ENCODE measurements around the gene PAPPA2. TPM values are rescaled to one million over a fixed set of nuclear protein-coding genes. Genes with fewer than 3 reads are reported as not detected.

The PAPPA2 gene
- total RNA-seq, 3 donors from 2014 or later (not counting 1 experiment from before 2014, with no cell fraction given), result 0.48 TPM; not detected in 2

- ATAC-seq (no peak), DNase-seq (no peak)
- no peak overlapping the region for H3K27ac ChIP-seq (ENCODE audit: low read length)
- no peaks in the 10 kb centered on the region for H3K4me1 Mint-ChIP-seq
- no peak overlapping the region for H3K27ac Mint-ChIP-seq
- no peaks in the 10 kb centered on the region for H3K4me1 ChIP-seq (ENCODE audit: control insufficient read depth, insufficient read depth, low read length)
- no peak overlapping the region for H3K4me3 Mint-ChIP-seq
- H3K27me3 Mint-ChIP-seq (ENCODE audit: low read depth in 2 of 2), result peaks cover 0 to 3% of the 10 kb centered on the region in 2 donors
- TF ChIP-seq, protein P1, sequence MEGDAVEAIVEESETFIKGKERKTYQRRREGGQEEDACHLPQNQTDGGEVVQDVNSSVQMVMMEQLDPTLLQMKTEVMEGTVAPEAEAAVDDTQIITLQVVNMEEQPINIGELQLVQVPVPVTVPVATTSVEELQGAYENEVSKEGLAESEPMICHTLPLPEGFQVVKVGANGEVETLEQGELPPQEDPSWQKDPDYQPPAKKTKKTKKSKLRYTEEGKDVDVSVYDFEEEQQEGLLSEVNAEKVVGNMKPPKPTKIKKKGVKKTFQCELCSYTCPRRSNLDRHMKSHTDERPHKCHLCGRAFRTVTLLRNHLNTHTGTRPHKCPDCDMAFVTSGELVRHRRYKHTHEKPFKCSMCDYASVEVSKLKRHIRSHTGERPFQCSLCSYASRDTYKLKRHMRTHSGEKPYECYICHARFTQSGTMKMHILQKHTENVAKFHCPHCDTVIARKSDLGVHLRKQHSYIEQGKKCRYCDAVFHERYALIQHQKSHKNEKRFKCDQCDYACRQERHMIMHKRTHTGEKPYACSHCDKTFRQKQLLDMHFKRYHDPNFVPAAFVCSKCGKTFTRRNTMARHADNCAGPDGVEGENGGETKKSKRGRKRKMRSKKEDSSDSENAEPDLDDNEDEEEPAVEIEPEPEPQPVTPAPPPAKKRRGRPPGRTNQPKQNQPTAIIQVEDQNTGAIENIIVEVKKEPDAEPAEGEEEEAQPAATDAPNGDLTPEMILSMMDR (IDR thresholded peaks at IDR 0.05), result no peak
- no peaks in the 10 kb centered on the region for H3K27me3 ChIP-seq (ENCODE audit: control insufficient read depth, insufficient read depth, low read length)
- WGBS (ENCODE audit: insufficient coverage), result 24% methylated on average over 4 of the region's 4 CpGs
- H3K4me3 ChIP-seq (ENCODE audit: low read length), result no peak overlapping the region
- H3K9me3 Mint-ChIP-seq, result peaks cover 2% of the 10 kb centered on the region in 2 donors
- H3K9me3 ChIP-seq (ENCODE audit: control insufficient read depth, insufficient read depth, low read length), result no peaks in the 10 kb centered on the region
- no peaks in the 10 kb centered on the region for H3K36me3 Mint-ChIP-seq
- H3K36me3 ChIP-seq (ENCODE audit: control insufficient read depth, insufficient read depth, low read length), result no peaks in the 10 kb centered on the region
- intact Hi-C loops (cut with micrococcal nuclease), result no loop called here
Measured at GRCh38 chr1:176577646-176578197, 114.7 kb downstream of the PAPPA2 start.

DNA sequence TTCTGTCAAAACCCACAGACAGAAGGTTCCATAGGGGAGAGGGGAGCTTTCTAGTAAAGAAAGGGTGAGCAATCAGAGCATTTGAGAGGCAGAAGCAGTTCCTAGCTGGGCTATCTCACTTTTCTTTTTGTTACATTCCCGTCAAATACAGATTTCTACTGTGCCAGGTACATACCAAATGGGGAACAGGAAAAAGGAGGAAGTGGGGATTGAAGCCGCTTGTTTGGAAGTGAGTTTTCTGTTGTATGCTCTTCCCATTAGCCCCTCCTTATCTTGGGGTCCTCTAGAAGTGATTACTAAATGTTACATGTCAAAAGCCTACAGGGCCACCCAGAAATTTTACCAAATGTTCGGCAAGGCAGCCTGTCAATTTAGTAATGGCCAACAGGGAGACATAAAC is 116.1 kb downstream of the PAPPA2 start:
- Mint-ChIP-seq H3K27ac (no peak overlapping the region), H3K27me3 (ENCODE audit: low read depth in 2 of 2) (peaks cover 0 to 3% of the 10 kb centered on the region in 2 donors), H3K9me3 (peaks cover 2 to 3% of the 10 kb centered on the region in 2 donors), H3K36me3 (no peaks in the 10 kb centered on the region), H3K4me1 (no peaks in the 10 kb centered on the region), H3K4me3 (no peak overlapping the region)
- no peak overlapping the region for H3K4me3 ChIP-seq (ENCODE audit: low read length)
- TF ChIP-seq, protein P1 (IDR thresholded peaks at IDR 0.05), result no peak
- H3K9me3 ChIP-seq (ENCODE audit: control insufficient read depth, insufficient read depth, low read length), result no peaks in the 10 kb centered on the region
- no peaks in the 10 kb centered on the region for H3K4me1 ChIP-seq (ENCODE audit: control insufficient read depth, insufficient read depth, low read length)
- no peak for ATAC-seq
- H3K27ac ChIP-seq (ENCODE audit: low read length), result no peak overlapping the region
- intact Hi-C loops (cut with micrococcal nuclease), result no loop called here
- 75% methylated on average over 3 of the region's 3 CpGs for WGBS (ENCODE audit: insufficient coverage)
- DNase-seq, result no peak
- H3K36me3 ChIP-seq (ENCODE audit: control insufficient read depth, insufficient read depth, low read length), result no peaks in the 10 kb centered on the region
- no peaks in the 10 kb centered on the region for H3K27me3 ChIP-seq (ENCODE audit: control insufficient read depth, insufficient read depth, low read length)

DNA sequence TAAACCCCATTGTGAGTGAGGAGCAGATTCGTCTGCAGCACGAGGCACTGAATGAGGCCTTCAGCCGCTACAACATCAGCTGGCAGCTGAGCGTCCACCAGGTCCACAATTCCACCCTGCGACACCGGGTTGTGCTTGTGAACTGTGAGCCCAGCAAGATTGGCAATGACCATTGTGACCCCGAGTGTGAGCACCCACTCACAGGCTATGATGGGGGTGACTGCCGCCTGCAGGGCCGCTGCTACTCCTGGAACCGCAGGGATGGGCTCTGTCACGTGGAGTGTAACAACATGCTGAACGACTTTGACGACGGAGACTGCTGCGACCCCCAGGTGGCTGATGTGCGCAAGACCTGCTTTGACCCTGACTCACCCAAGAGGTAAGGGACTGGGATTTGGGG is 132.2 kb downstream of the PAPPA2 start:
- no peak for ATAC-seq
- H3K9me3 Mint-ChIP-seq, result peaks cover 3 to 5% of the 10 kb centered on the region in 2 donors
- no peak for DNase-seq
- Histone ChIP-seq H3K4me3 (ENCODE audit: low read length) (no peak overlapping the region), H3K27me3 (ENCODE audit: control insufficient read depth, insufficient read depth, low read length) (no peaks in the 10 kb centered on the region), H3K9me3 (ENCODE audit: control insufficient read depth, insufficient read depth, low read length) (no peaks in the 10 kb centered on the region), H3K27ac (ENCODE audit: low read length) (no peak overlapping the region), H3K4me1 (ENCODE audit: control insufficient read depth, insufficient read depth, low read length) (no peaks in the 10 kb centered on the region), H3K36me3 (ENCODE audit: control insufficient read depth, insufficient read depth, low read length) (no peaks in the 10 kb centered on the region)
- 88% methylated on average over 16 of the region's 16 CpGs for WGBS (ENCODE audit: insufficient coverage)
- no peaks in the 10 kb centered on the region for H3K27me3 Mint-ChIP-seq (ENCODE audit: low read depth in 2 of 2)
- TF ChIP-seq, protein P1 (IDR thresholded peaks at IDR 0.05), result no peak
- no peaks in the 10 kb centered on the region for H3K4me1 Mint-ChIP-seq
- H3K4me3 Mint-ChIP-seq, result no peak overlapping the region
- H3K27ac Mint-ChIP-seq, result no peak overlapping the region
- intact Hi-C loops (cut with micrococcal nuclease), result no loop called here
- no peaks in the 10 kb centered on the region for H3K36me3 Mint-ChIP-seq

- Histone ChIP-seq H3K27ac (ENCODE audit: low read length) (no peak overlapping the region), H3K36me3 (ENCODE audit: control insufficient read depth, insufficient read depth, low read length) (no peaks in the 10 kb centered on the region), H3K27me3 (ENCODE audit: control insufficient read depth, insufficient read depth, low read length) (no peaks in the 10 kb centered on the region), H3K9me3 (ENCODE audit: control insufficient read depth, insufficient read depth, low read length) (no peaks in the 10 kb centered on the region), H3K4me1 (ENCODE audit: control insufficient read depth, insufficient read depth, low read length) (no peaks in the 10 kb centered on the region), H3K4me3 (ENCODE audit: low read length) (no peak overlapping the region)
- Mint-ChIP-seq H3K4me3 (no peak overlapping the region), H3K36me3 (no peaks in the 10 kb centered on the region), H3K27me3 (ENCODE audit: low read depth in 2 of 2) (peaks cover 0 to 3% of the 10 kb centered on the region in 2 donors), H3K4me1 (no peaks in the 10 kb centered on the region), H3K9me3 (peaks cover 2 to 7% of the 10 kb centered on the region in 2 donors), H3K27ac (no peak overlapping the region)
- intact Hi-C loops (cut with micrococcal nuclease), result no loop called here
- ATAC-seq, result no peak
- no peak for DNase-seq
- 84% methylated on average over 3 of the region's 3 CpGs for WGBS (ENCODE audit: insufficient coverage)
- TF ChIP-seq, protein P1 (IDR thresholded peaks at IDR 0.05), result no peak
Measured at GRCh38 chr1:176601348-176601747, 138.4 kb downstream of the PAPPA2 start.

Data from natural killer cell (primary cell).